ENCODE results near the gene CSTF2T.

Gene CSTF2T

DNA sequence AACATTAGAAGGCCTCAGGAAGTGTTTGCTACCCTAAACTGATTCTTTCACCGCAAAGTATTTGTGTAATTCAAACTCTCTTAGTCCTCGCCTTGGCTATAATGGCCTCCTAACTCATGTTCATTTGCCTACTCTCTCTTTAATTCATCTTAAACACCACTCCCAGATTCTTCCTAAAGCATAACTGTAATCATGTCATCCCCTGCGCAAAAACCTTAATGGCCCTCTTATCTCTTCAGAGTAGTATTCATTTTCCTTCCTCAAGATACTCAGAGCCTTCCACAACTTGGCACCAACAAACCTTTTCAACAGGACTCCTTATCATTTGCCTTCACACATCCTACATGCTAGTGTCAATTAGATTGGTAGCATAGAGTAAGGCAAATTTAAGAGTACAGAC lies 42.9 kb downstream of the CSTF2T start:
- H3K4me3 ChIP-seq (ENCODE audit: low read length) = no peak overlapping the region
- H3K4me1 ChIP-seq (ENCODE audit: insufficient read depth, low read length) = no peaks in the 10 kb centered on the region
- no peaks in the 10 kb centered on the region for H3K27me3 ChIP-seq (ENCODE audit: insufficient read depth, low read length)
- no peaks in the 10 kb centered on the region for H3K9me3 ChIP-seq (ENCODE audit: low read length)
- no peaks in the 10 kb centered on the region for H3K36me3 ChIP-seq (ENCODE audit: insufficient read depth, low read length)
- H2AFZ ChIP-seq (ENCODE audit: low read depth, low read length) = no peak overlapping the region

- Histone ChIP-seq H3K4me1 (ENCODE audit: insufficient read depth, low read length) (no peaks in the 10 kb centered on the region), H3K9me3 (ENCODE audit: low read length) (no peaks in the 10 kb centered on the region), H2AFZ (ENCODE audit: low read depth, low read length) (no peak overlapping the region), H3K36me3 (ENCODE audit: insufficient read depth, low read length) (no peaks in the 10 kb centered on the region), H3K4me3 (ENCODE audit: low read length) (no peak overlapping the region), H3K27me3 (ENCODE audit: insufficient read depth, low read length) (no peaks in the 10 kb centered on the region)
Measured at GRCh38 chr10:51654918-51655317, 44.5 kb downstream of the CSTF2T start.

DNA sequence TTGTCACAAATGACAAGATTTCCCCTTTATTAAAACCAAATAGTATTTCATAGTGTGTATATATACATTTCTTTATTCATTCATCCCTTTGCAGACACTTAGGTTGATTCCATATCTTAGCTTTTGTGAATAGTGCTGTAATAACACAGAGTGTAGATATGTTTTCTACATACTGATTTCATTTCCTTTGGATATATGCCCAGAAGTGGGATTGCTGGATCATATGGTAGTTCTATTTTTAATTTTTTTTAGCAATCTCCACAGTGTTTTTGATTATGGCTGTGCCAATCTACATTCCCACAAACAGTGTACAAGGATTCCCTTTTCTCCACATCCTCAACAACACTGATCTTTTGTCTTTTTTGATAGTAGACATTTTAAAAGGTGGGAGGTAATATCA lies 46.4 kb downstream of the CSTF2T start:
- H3K36me3 ChIP-seq (ENCODE audit: insufficient read depth, low read length) = no peaks in the 10 kb centered on the region
- H3K4me1 ChIP-seq (ENCODE audit: insufficient read depth, low read length) = no peaks in the 10 kb centered on the region
- no peaks in the 10 kb centered on the region for H3K27me3 ChIP-seq (ENCODE audit: insufficient read depth, low read length)
- H3K9me3 ChIP-seq (ENCODE audit: low read length) = no peaks in the 10 kb centered on the region
- H3K4me3 ChIP-seq (ENCODE audit: low read length) = no peak overlapping the region
- H2AFZ ChIP-seq (ENCODE audit: low read depth, low read length) = no peak overlapping the region

DNA sequence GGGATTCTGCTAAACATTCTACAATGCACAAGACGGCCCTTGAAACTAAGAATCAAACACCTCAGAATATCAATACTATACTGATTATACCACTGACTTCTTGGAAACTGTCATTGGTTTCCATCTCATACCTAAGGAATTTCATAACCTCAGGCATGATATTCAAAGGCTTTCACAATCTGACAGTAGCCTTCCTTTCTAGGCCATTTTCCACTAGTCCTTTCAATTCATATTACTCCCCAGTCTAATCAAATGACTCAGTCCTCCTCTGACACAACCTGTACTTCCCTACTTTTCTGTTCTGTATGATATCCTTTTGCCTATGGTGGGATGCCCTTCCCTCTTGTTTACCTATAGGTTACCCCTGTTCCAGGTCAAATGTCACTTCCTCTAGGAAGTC lies 48.3 kb downstream of the CSTF2T start:
- H2AFZ ChIP-seq (ENCODE audit: low read depth, low read length) = no peak overlapping the region
- no peaks in the 10 kb centered on the region for H3K9me3 ChIP-seq (ENCODE audit: low read length)
- no peak overlapping the region for H3K4me3 ChIP-seq (ENCODE audit: low read length)
- no peaks in the 10 kb centered on the region for H3K27me3 ChIP-seq (ENCODE audit: insufficient read depth, low read length)
- no peaks in the 10 kb centered on the region for H3K4me1 ChIP-seq (ENCODE audit: insufficient read depth, low read length)
- H3K36me3 ChIP-seq (ENCODE audit: insufficient read depth, low read length) = no peaks in the 10 kb centered on the region

DNA sequence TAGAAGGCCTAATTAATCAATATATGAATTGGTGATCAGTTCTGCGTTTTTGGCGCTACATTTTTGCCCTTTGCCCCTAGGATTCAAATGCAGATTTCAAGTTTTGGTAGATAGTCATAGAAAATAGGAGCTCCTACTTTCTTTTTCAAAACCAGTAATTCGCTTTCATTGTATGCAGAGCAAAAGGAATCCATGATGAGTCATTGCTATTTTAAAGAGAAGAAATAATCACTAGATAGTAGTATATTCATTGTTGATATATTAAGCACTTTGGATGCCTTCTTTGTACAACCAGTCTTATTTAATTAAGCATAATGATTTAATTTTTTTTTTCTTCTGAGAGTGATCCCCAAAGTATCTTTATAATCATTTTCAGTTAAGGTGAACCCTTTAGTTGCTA lies 50.3 kb downstream of the CSTF2T start:
- no peaks in the 10 kb centered on the region for H3K27me3 ChIP-seq (ENCODE audit: insufficient read depth, low read length)
- H3K4me3 ChIP-seq (ENCODE audit: low read length) = no peak overlapping the region
- H3K4me1 ChIP-seq (ENCODE audit: insufficient read depth, low read length) = no peaks in the 10 kb centered on the region
- H2AFZ ChIP-seq (ENCODE audit: low read depth, low read length) = no peak overlapping the region
- H3K9me3 ChIP-seq (ENCODE audit: low read length) = no peaks in the 10 kb centered on the region
- no peaks in the 10 kb centered on the region for H3K36me3 ChIP-seq (ENCODE audit: insufficient read depth, low read length)
